Stimulated activated CD4-positive, alpha-beta T cell treated with anti-CD3 and anti-CD28 coated beads, TNF-alpha, amount 100 ng/mL, for 4 hours (primary cell): ENCODE measurements around the gene ACTR5.
A peak's percentile ranks its signal among the peaks of the same experiment; 100 is the strongest.

Experiments
- DNase-seq, 3 experiments: peaks; one replicate each; pipeline ENCODE4 v3.0.0-alpha.2; 2020; ENCODE audit warnings: low read depth in 3 of 3

The ACTR5 gene

DNA sequence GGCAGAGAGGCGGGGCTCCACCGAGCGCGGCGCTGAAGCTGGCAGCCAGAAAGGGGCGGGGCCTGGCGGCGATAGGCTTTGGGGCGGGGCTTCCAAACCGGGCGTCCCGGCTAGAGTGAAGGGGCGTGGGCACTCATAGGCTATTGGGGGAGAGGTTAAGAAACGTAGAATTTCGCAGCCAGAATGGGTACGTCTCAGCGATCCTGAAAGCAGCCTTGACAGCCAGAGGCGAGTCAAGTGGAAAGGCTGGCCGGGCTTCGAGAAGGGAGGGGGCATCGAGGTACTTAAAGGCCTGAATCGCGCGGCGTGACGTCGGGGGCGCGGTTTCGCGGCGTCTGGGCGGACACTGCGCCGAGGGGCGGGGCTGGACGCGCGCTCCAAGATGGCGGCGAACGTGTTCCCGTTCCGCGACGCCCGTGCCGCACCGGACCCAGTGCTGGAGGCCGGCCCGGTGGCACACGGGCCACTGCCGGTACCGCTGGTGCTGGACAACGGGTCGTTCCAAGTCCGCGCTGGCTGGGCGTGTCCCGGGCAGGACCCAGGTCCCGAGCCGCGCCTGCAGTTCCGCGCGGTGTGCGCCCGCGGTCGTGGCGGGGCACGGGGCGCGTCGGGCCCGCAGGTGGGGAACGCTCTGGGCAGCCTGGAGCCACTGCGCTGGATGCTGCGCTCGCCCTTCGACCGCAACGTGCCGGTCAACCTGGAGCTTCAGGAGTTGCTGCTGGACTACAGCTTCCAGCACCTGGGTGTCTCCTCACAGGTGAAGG is at the start of gene ACTR5:
Gene ACTR5 (plus strand): TSS at position 364 of the 764 bp plus-strand sequence. CDS start 19 bp downstream, at position 383.
- DNase-seq: peak; percentile 94 to 97 (median 97)

DNA sequence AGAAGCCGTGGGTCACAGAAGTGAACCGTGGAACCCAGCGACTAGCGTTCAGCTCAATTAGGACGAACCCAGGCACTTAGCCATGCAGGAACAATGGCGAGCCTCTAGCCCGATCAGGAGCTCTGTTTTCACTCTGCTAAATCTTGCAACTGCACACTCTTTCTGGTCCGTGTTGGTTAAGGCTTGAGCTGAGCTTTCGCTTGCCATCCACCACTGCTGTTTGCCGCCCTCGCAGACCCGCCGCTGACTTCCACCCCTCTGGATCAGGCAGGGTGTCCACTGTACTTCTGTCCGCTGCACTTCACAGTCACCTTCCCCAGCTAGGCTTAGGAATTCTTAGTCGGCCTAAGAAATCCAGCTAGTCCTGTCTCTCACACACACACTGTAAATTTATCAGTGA is 49.7 kb upstream of the ACTR5 start:
- no peak for DNase-seq

DNA sequence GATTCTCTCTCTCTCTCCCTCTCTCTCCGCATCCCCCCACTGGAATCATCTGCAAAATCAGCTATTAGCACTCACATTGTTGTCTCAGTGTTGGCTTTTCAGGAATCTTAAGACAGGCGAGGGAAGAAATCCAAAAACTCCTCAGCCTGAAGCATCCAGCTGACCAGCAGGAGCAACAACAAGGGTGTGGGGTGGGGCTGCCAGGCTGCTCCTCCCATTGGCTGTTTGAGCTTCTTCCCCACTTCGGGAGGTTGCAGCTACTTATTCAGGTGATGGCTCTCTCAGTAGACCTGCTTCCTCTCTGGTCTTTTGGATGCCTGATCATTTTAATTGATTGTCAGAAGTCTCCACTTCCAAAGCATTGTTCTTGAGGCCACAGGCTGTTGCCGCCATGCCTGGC is 48.1 kb upstream of the ACTR5 start:
- DNase-seq: no peak

DNA sequence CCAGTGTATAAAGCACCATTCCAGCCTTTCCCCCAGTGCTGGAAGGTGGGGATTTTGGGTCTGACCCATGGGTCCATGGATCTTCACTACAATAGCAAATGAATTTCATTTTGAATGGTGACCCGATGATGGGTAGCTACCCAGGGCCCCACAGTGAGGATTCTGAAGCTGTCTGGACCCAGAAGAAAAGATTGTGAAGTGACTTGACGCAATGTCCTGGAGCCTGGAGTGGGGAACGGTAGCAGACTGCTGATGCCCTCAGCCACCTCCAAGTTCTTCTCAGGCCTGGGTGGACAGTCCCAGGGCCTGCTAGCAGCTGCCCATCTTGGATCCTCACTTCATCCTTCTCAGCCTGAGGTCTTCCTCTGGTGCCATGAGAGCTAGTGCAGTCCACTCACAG is 47.3 kb upstream of the ACTR5 start:
- DNase-seq: no peak

- DNase-seq: no peak
Observed at GRCh38 chr20:38703526-38703925, 44.7 kb upstream of the ACTR5 start.

- DNase-seq: no peak
Observed at GRCh38 chr20:38704136-38704535, 44.1 kb upstream of the ACTR5 start.

- no peak for DNase-seq
Observed at GRCh38 chr20:38706509-38706908, 41.8 kb upstream of the ACTR5 start.

DNA sequence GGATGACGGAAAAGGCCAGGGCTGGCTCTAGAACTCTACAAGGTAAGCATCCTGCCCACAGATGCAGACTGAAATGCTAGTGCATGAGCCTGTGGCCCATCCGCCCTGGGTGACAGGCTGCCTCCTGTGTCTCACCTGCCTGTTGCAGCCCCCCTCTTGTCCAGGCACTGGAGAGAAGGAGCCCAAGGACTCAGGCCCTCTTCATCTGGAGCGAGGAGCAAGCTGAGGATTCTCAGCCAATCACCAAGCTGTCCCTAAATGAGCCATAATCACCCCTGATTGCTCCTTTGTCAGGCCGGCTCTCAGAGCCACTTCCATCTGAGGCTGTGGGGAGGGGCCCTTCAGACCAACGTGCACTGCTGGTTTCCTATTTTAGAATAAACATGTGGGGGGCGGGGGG is 34.0 kb upstream of the ACTR5 start:
- DNase-seq: no peak

DNA sequence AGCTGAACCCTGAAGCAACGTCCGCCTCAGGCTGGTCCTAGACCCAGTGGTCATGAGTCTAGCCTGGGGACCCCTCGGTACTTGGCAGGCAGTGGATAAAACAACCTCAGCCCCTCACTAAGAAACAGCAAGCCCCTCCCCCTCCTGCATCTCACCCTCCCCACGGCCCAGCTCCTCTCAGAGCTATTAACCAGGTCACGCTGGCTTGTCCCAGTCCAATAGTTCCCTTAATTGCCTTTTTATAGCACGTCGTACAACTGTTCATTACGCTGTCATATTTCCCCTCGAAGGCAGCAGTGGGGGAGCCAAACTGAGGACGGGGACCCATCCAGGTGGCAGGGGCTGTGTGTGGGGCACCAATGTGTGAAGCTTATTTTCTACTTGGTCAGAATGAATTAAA is 32.6 kb upstream of the ACTR5 start:
- DNase-seq: no peak

- DNase-seq: no peak
Observed at GRCh38 chr20:38722683-38723016, 25.6 kb upstream of the ACTR5 start.

DNA sequence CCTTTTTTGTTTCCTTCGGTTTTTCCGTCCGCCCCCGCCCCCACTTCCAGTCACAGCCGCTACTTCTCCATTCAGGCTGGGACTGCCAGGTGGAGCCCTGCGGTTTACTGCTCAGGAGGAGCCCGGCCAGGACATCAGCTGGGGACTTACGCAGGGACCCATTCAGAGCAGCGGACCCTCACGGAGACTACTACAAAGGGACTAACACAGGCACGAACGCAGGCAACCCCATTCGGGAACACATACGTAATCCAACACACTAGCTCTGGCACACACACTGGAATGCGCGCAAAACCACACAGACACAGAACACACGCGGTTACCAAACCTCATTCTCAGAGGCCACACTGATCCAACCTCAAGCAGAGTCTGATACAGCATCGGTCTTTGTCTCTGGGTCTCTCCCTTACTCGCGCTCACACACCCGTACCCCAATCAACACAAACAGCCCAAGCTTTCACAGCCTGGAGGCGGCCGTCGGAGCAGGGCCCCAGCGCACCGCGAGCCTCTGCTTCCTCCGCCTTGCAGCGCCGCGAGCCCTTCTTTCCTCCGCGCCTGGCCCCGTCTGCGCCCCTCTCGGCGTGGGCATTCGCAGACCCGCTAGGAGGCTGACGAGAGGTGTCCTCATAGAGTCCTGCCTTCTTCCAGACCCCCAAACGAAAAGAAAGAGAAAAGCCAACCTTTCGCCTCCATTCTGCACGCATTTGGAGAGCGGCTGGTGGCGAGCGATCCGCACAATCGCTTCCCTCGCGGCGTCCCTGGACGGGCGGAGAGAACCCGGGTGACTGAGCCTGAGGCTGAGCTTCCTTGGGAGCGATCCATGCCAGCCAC is 25.0 kb upstream of the ACTR5 start:
- DNase-seq: no peak

GRCh38 chr20:38723848-38724625 is 24.2 kb upstream of the ACTR5 start, which contains the start of gene SLC32A1:
Gene SLC32A1, plus strand, starts transcription at chr20:38724486. Its CDS starts 239 bp downstream, at chr20:38724725.
- no peak for DNase-seq

DNA sequence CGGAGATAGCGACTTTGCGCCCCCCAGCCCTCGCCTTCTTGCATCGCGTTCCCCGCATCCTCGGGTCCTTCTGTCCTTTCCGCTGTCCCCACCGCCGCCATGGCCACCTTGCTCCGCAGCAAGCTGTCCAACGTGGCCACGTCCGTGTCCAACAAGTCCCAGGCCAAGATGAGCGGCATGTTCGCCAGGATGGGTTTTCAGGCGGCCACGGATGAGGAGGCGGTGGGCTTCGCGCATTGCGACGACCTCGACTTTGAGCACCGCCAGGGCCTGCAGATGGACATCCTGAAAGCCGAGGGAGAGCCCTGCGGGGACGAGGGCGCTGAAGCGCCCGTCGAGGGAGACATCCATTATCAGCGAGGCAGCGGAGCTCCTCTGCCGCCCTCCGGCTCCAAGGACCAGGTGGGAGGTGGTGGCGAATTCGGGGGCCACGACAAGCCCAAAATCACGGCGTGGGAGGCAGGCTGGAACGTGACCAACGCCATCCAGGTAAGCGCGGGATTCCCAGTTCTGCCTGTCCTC is 23.6 kb upstream of the ACTR5 start:
- DNase-seq: no peak

DNA sequence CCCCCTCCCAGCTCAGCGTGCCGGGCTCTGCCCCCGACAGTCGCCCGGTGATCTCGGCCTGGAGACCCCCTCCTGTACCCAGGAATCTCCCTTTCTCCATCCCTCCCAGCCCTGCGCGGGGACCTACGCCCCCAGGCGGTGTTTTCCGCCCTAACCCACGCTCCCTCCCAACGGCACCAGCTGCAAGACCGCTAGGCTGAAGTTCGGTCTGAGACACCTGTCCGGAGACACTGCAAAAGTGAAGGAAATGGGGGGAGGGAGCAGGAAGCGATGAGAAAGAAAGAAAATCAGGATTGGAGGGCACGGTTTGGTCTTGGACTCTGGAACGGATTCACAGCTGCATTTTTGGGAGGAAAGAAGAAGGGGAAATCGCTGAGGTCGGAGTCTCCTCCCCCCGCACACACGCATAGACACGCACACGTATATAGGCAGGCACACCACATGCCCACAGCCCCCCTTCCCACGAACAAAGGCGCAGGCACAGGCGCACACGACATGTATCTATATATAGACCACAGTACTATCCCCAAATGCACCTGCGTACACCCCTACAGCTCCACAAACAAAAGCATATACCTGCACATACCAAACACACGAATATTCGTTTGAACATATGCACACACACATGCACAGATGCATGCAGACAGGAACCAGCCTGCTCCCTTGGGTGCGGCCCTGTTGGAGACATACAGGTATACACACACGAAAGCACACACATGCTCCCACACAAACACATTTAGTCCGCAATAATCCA is 22.9 kb upstream of the ACTR5 start:
- no peak for DNase-seq

DNA sequence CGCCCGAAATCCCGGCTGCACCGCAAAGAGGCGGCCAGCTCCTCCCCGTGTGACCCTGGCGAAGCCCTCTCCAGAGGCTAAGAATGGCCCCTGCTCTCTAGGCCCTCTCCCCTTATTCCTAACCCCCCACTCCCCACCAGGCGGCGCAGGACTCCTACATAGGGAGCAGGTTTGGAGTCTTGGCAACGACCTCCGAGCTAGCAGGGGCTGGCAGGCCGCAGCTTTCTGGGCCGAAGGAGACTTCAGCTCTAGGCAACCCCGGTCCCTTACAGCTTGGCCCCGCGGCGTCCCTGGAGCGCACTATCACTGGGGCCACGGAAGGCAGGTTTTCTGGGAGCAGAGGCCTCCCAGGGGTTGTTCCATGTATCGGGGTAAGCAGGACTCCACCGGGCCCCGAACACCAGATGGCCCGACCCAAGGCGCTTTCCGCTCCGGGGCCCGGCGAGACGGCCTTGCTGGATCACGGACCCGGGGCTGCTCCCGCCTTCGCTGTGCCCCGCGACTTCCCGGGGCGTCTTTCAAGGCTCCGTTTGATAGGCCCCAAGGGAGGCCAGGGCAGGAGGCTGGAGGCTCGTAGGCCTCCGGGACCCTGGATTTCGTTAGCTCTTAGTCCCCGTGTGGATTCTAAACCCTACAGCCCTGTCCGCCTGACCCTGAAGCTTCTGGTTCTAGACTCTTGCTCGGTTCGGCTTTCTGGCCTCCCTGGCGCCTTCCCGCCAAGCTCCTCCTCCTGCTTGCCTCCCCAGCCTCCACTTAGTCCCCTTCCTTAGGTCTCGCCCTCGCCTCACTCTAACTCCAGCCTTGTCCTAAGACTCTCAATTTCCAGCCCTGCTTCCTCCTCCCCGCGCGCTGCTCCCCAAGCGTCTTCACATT is 22.1 kb upstream of the ACTR5 start:
- DNase-seq: no peak

GRCh38 chr20:38726804-38727606 is 21.3 kb upstream of the ACTR5 start:
- DNase-seq: peak in 1 of 3 experiments; percentile 26

DNA sequence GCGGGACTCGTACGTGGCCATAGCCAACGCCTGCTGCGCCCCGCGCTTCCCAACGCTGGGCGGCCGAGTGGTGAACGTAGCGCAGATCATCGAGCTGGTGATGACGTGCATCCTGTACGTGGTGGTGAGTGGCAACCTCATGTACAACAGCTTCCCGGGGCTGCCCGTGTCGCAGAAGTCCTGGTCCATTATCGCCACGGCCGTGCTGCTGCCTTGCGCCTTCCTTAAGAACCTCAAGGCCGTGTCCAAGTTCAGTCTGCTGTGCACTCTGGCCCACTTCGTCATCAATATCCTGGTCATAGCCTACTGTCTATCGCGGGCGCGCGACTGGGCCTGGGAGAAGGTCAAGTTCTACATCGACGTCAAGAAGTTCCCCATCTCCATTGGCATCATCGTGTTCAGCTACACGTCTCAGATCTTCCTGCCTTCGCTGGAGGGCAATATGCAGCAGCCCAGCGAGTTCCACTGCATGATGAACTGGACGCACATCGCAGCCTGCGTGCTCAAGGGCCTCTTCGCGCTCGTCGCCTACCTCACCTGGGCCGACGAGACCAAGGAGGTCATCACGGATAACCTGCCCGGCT is 20.6 kb upstream of the ACTR5 start:
- no peak for DNase-seq

DNA sequence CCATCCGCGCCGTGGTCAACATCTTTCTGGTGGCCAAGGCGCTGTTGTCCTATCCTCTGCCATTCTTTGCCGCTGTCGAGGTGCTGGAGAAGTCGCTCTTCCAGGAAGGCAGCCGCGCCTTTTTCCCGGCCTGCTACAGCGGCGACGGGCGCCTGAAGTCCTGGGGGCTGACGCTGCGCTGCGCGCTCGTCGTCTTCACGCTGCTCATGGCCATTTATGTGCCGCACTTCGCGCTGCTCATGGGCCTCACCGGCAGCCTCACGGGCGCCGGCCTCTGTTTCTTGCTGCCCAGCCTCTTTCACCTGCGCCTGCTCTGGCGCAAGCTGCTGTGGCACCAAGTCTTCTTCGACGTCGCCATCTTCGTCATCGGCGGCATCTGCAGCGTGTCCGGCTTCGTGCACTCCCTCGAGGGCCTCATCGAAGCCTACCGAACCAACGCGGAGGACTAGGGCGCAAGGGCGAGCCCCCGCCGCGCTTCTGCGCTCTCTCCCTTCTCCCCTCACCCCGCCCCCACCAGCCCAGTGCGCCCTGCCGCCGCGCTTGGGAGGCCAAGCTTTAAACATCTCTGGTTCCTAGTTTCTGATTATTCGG is 20.0 kb upstream of the ACTR5 start:
- no peak for DNase-seq
